A549 (cell line): ENCODE results near the gene GLIS1.

Experiments
- BHLHE40 ChIP-seq: IDR thresholded peaks from 2 replicates; pipeline ENCODE4 v1.6.1; 2012; ENCODE audit warnings: low read depth, low read length, inconsistent platforms
- CHD2 ChIP-seq: fragments of 150-350 bp; IDR thresholded peaks from 2 replicates; pipeline ENCODE4 v1.6.1; 2014; ENCODE audit warnings: low read length; ENCODE audit not compliant: partially characterized antibody
- ELK1 ChIP-seq: fragments of 150-350 bp; IDR thresholded peaks from 2 replicates; pipeline ENCODE4 v1.6.1; 2014; ENCODE audit warnings: low read depth, mild to moderate bottlenecking, low read length
- FOSL2 ChIP-seq, 2 experiments: fragments of 450-650 bp in 1 of 2; fragments of >200 bp in 1 of 2; sonication (Bioruptor Twin) in 1 of 2; formaldehyde crosslinking; IDR thresholded peaks; 2 replicates each; pipeline versions ENCODE4 v1.5.0 to v1.6.1; 2016 to 2020; ENCODE audit warnings: mild to moderate bottlenecking in 1 of 2, moderate library complexity in 1 of 2
- HMGXB4 ChIP-seq: fragments of 250-450 bp; sonication (Bioruptor Pico); IDR thresholded peaks from 2 replicates; pipeline ENCODE4 v1.5.0; 2021; ENCODE audit warnings: mild to moderate bottlenecking, moderate library complexity, borderline replicate concordance
- JUN ChIP-seq, 2 experiments: fragments of >200 bp; sonication (Bioruptor Twin); formaldehyde crosslinking; IDR thresholded peaks; 2 replicates in 1 of 2; 3 replicates in 1 of 2; pipeline ENCODE4 v1.6.1; 2016 to 2017
- MAX ChIP-seq: IDR thresholded peaks from 2 replicates; pipeline ENCODE4 v1.6.1; 2012
- MYC ChIP-seq: IDR thresholded peaks from 2 replicates; pipeline ENCODE4 v1.6.1; 2012; ENCODE audit warnings: mild to moderate bottlenecking, inconsistent platforms, low read length, improper control_type of control experiment, borderline replicate concordance
- PBX3 ChIP-seq: IDR thresholded peaks from 2 replicates; pipeline ENCODE4 v1.6.1; 2012
- POLR2A ChIP-seq: IDR thresholded peaks from 2 replicates; pipeline ENCODE4 v1.6.1; 2012; ENCODE audit warnings: mild to moderate bottlenecking, low read length
- REST ChIP-seq: fragments of 200-600 bp; sonication (generic); IDR thresholded peaks from 2 replicates; pipeline ENCODE4 v1.6.1; 2016; ENCODE audit warnings: antibody characterized with exemption, mild to moderate bottlenecking, moderate library complexity
- RFX5 ChIP-seq: fragments of 450-650 bp; IDR thresholded peaks from 2 replicates; pipeline ENCODE4 v1.7.1; 2014; ENCODE audit warnings: antibody characterized with exemption, mild to moderate bottlenecking, moderate library complexity
- ZNF302 ChIP-seq: fragments of 250-450 bp; sonication (Bioruptor Pico); IDR thresholded peaks from 2 replicates; pipeline ENCODE4 v1.9.0; 2021; ENCODE audit warnings: inconsistent platforms, mild to moderate bottlenecking, moderate library complexity
- TF ChIP-seq, protein P1 (sequence below): fragments of >200 bp; sonication (Bioruptor Twin); formaldehyde crosslinking; IDR thresholded peaks from 3 replicates; pipeline ENCODE4 v1.5.1; 2016

GRCh38 chr1:53498555-53499131, 240.3 kb downstream of the GLIS1 start:
- no peak for TF ChIP-seq PBX3
- TF ChIP-seq BHLHE40, result no peak
- TF ChIP-seq, protein P1, sequence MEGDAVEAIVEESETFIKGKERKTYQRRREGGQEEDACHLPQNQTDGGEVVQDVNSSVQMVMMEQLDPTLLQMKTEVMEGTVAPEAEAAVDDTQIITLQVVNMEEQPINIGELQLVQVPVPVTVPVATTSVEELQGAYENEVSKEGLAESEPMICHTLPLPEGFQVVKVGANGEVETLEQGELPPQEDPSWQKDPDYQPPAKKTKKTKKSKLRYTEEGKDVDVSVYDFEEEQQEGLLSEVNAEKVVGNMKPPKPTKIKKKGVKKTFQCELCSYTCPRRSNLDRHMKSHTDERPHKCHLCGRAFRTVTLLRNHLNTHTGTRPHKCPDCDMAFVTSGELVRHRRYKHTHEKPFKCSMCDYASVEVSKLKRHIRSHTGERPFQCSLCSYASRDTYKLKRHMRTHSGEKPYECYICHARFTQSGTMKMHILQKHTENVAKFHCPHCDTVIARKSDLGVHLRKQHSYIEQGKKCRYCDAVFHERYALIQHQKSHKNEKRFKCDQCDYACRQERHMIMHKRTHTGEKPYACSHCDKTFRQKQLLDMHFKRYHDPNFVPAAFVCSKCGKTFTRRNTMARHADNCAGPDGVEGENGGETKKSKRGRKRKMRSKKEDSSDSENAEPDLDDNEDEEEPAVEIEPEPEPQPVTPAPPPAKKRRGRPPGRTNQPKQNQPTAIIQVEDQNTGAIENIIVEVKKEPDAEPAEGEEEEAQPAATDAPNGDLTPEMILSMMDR, result no peak
- TF ChIP-seq MYC, result no peak
- TF ChIP-seq MAX, result no peak
- TF ChIP-seq ZNF302 (CRISPR knock-in tag), result no peak
- TF ChIP-seq HMGXB4 (CRISPR knock-in tag), result no peak
- no peak for TF ChIP-seq POLR2A
- no peak for TF ChIP-seq ELK1
- no peak for TF ChIP-seq RFX5
- no peak for TF ChIP-seq CHD2
- no peak for TF ChIP-seq FOSL2 (IDR thresholded peaks at IDR 0.05)
- TF ChIP-seq FOSL2 (CRISPR knock-in tag; IDR thresholded peaks at IDR 0.05), result no peak
- TF ChIP-seq REST, result no peak
- no peak for TF ChIP-seq JUN (IDR thresholded peaks at IDR 0.05)
